ENCODE measurements around the gene CNTLN. TPM values are rescaled to one million over a fixed set of nuclear protein-coding genes. Genes with fewer than 3 reads are reported as not detected.
A peak's percentile ranks its signal among the peaks of the same experiment; 100 is the strongest.

CNTLN gene
- polyA plus RNA-seq, 1 experiment = 1.9 TPM

- DNase-seq (ENCODE audit: low read depth) = no peak
Measured at GRCh38 chr9:17401858-17402257, 267.0 kb downstream of the CNTLN start.

DNA sequence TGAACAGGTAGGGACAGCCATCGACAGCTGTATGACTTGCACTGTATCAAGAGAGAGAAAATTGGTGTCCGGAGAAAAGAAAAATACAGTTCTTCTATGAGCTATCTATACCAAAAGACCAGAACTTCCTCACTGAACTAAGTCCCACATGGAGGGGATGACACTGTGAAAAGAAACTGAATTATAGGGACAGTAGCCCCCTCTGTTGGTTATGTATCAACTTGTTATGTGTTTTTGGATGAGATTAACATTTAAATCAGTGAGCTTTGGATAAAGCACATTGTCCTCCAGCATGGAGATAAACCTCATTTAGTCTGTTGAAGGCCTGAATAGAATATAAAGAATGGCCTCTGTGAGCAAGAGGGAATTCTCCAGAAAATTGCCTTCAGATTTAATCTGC is 267.5 kb downstream of the CNTLN start:
- no peaks in the 10 kb centered on the region for H3K27me3 ChIP-seq (ENCODE audit: control insufficient read depth, insufficient read depth, low read length)
- H3K4me3 ChIP-seq (ENCODE audit: low read depth, low read length) = no peak overlapping the region
- TF ChIP-seq CTCF (IDR thresholded peaks at IDR 0.05; ENCODE audit: insufficient read depth, low read depth, low read length) = peak; percentile 27; the same call in 1 of the 2 replicates
- H3K36me3 ChIP-seq (ENCODE audit: control insufficient read depth, insufficient read depth, low read length) = no peaks in the 10 kb centered on the region
- POLR2A ChIA-PET = no interaction called here
- CTCF ChIA-PET = interaction anchor here (1.4 to 2.4 kb wide), 2 partner anchors 61 to 286 kb away, joined by 3 to 8 read pairs; no protein-coding TSS in a partner anchor
- no peak for DNase-seq (ENCODE audit: low read depth)

More at GRCh38 chr9:17401858-17402257, 267.0 kb downstream of the CNTLN start:
- no peaks in the 10 kb centered on the region for H3K27me3 ChIP-seq (ENCODE audit: control insufficient read depth, insufficient read depth, low read length)
- H3K36me3 ChIP-seq (ENCODE audit: control insufficient read depth, insufficient read depth, low read length) = no peaks in the 10 kb centered on the region
- TF ChIP-seq CTCF (IDR thresholded peaks at IDR 0.05; ENCODE audit: insufficient read depth, low read depth, low read length) = no peak
- CTCF ChIA-PET = interaction anchor here (2.4 kb wide), 1 partner anchor 285 kb away, joined by 8 read pairs; no protein-coding TSS in a partner anchor
- POLR2A ChIA-PET = no interaction called here
- no peak overlapping the region for H3K4me3 ChIP-seq (ENCODE audit: low read depth, low read length)

DNA sequence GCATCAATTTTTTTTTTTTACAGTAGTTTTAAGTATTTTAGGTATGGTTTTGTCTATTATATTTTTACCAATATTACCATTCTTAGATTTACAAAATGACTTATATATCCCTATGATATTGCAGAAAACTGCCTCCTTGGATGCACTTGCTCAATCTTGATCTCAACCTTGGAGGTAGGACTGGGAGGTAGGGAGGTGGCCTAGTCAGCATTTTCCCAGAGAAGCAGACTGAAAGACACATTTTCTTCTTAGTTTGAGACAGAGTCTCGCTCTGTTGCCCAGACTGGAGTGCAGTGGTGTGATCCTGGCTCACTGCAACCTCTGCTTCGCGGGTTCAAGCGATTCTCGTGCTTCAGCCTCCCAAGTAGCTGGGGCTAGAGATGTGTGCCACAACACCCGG is 268.7 kb downstream of the CNTLN start:
- Histone ChIP-seq H3K4me3 (ENCODE audit: low read depth, low read length) (no peak overlapping the region), H3K27me3 (ENCODE audit: control insufficient read depth, insufficient read depth, low read length) (no peaks in the 10 kb centered on the region), H3K36me3 (ENCODE audit: control insufficient read depth, insufficient read depth, low read length) (no peaks in the 10 kb centered on the region)
- CTCF ChIA-PET = interaction anchor here (0.6 to 2.4 kb wide), 3 partner anchors 59 to 743 kb away, joined by 3 to 8 read pairs (median 3); no protein-coding TSS in a partner anchor
- no peak for TF ChIP-seq CTCF (IDR thresholded peaks at IDR 0.05; ENCODE audit: insufficient read depth, low read depth, low read length)
- POLR2A ChIA-PET = no interaction called here
- no peak for DNase-seq (ENCODE audit: low read depth)

DNA sequence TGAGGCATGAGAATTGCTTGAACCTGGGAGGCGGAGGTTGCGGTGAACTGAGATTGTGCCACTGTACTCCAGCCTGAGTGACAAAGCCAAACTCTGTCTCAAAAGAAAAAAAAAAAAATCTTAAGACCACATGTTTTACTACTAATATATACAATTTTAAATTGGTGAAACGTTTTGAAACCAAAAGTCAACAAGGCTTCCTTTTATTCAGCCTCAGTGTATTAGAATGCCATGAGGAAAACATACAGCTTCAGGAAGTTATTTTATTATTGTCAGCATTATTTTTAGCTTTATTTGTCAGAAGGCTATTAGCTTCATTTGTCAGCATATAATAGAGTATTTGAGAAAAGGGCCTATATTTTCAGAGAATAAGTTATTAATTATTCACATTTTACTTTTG is 280.1 kb downstream of the CNTLN start:
- ChIA-PET POLR2A (no interaction called here), CTCF (no interaction called here)
- Histone ChIP-seq H3K4me3 (ENCODE audit: low read depth, low read length) (no peak overlapping the region), H3K27me3 (ENCODE audit: control insufficient read depth, insufficient read depth, low read length) (no peaks in the 10 kb centered on the region), H3K36me3 (ENCODE audit: control insufficient read depth, insufficient read depth, low read length) (peaks cover 2% of the 10 kb centered on the region)
- TF ChIP-seq CTCF (IDR thresholded peaks at IDR 0.05; ENCODE audit: insufficient read depth, low read depth, low read length) = no peak
- DNase-seq (ENCODE audit: low read depth) = no peak

- no peak for TF ChIP-seq CTCF (IDR thresholded peaks at IDR 0.05; ENCODE audit: insufficient read depth, low read depth, low read length)
- H3K4me3 ChIP-seq (ENCODE audit: low read depth, low read length) = no peak overlapping the region
- CTCF ChIA-PET = interaction anchor here (1.5 kb wide), 1 partner anchor 25 kb away, joined by 5 read pairs; no protein-coding TSS in a partner anchor
- POLR2A ChIA-PET = no interaction called here
- H3K36me3 ChIP-seq (ENCODE audit: control insufficient read depth, insufficient read depth, low read length) = no peaks in the 10 kb centered on the region
- no peaks in the 10 kb centered on the region for H3K27me3 ChIP-seq (ENCODE audit: control insufficient read depth, insufficient read depth, low read length)
- no peak for DNase-seq (ENCODE audit: low read depth)
Measured at GRCh38 chr9:17422994-17423680, 288.3 kb downstream of the CNTLN start.
